ENCODE results near the gene APOL5.

GRCh38 chr22:35719212-35719875 lies 1.7 kb downstream of the APOL5 start:
- TF ChIP-seq CTCF (IDR thresholded peaks at IDR 0.05; ENCODE audit: insufficient read depth, low read length) (no peak), REST (IDR thresholded peaks at IDR 0.05; ENCODE audit: insufficient replicate concordance, low read depth) (no peak)

Measured in HL-60 (cell line).